KOPT-K1 (cell line): ENCODE measurements around the gene CTBP2.

Source experiments
- H3K27ac ChIP-seq: fragments of 200-600 bp; sonication (generic); 2 replicates; pipeline ENCODE4 v1.5.1; 2016; ENCODE audit warnings: antibody characterized with exemption, mild to moderate bottlenecking, low read depth, low read length; ENCODE audit not compliant: poor library complexity, severe bottlenecking
- H3K36me3 ChIP-seq: fragments of 200-600 bp; sonication (generic); 2 replicates; pipeline ENCODE4 v1.5.1; 2017; ENCODE audit warnings: antibody characterized with exemption, mild to moderate bottlenecking, low read length, moderate library complexity; ENCODE audit not compliant: insufficient read depth
- H3K9me3 ChIP-seq: fragments of 200-600 bp; sonication (generic); 2 replicates; pipeline ENCODE4 v1.5.1; 2017; ENCODE audit warnings: antibody characterized with exemption, low read length, mild to moderate bottlenecking; ENCODE audit not compliant: insufficient read depth, poor library complexity, severe bottlenecking

Gene CTBP2

DNA sequence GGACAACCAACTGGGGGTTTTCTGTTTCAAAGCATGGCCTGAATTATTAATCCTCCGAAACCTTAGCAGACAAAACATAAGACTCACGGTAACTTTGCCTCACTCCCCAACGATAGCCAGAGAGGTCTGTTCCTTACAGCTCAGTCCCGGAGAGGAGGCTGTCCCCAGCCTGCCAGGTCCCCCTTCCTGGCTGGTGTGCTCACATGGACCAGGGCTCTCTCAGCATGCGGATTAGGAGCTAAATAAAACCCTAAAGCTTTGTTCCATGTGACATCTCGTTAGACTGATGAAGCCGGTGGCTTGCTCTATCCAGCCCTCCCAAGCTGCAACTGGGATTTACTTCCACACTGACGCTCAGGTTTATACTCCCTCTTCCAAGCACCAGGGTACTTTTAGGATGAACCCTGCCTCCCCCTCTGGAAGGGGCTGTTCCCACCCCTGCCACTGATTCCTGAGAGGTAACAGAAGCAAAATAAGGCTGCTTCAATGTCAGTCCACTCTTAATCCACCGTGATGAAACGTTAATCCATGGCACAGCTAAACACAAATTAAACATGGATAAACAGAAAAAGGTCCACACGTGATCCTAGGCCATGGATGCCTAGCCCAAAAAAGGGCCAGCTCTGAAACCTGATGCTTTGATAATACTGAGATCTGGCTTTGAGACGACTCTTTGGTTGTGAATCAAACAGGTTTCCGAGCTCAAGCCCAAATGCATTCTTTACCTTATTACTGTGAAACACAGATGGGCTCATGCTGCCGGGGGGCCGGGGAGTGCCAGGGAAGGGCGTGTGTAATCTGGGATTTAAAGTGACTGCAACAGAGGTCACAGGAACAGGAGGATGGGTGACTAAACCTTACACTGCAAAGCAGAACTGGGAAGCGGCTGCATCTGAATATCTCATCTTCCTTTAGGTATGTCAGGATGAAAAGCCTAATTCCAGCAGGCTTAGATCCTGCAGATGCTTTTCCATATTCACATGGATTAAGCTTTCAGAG is 132.2 kb downstream of the CTBP2 start:
- Histone ChIP-seq H3K36me3 (no peaks in the 10 kb centered on the region), H3K27ac (no peak overlapping the region), H3K9me3 (no peaks in the 10 kb centered on the region)

DNA sequence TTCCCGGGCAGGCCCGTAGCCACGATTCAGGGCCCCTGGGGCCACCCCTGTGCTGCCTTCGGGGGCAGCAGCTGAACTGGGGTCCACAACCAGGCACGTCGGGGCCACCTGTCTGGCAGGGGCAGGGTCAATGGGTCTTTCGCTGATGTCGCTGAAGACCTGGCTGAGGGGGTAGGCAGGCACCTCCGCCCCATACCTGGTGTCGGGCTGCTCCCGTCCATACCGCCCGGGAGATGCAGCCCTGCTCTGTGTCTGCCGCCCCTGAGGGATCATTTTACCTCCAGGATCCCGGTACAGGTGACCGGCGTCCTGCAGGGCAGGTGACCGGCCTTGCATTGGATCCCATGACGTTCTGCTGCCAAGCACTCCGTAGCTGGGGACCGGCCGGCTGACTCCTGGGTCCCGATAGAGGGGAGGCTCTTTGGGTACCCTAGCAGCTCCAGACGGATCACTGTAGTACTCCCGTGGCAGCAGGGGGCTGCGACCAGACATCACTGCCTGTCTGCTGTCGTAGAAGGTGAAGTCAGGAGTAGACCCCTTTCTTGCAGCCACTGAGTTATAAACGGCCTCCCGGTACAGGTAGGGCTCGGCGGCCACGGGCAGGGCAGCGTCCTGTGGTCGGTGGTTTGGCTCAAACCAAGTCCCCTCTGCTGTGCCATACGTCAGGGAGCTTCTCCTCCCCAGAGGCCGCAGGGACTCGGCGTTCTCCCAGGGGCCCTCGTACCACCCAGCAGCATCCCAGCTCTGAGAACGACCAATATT is 133.2 kb downstream of the CTBP2 start:
- H3K27ac ChIP-seq = no peak overlapping the region
- no peaks in the 10 kb centered on the region for H3K36me3 ChIP-seq

DNA sequence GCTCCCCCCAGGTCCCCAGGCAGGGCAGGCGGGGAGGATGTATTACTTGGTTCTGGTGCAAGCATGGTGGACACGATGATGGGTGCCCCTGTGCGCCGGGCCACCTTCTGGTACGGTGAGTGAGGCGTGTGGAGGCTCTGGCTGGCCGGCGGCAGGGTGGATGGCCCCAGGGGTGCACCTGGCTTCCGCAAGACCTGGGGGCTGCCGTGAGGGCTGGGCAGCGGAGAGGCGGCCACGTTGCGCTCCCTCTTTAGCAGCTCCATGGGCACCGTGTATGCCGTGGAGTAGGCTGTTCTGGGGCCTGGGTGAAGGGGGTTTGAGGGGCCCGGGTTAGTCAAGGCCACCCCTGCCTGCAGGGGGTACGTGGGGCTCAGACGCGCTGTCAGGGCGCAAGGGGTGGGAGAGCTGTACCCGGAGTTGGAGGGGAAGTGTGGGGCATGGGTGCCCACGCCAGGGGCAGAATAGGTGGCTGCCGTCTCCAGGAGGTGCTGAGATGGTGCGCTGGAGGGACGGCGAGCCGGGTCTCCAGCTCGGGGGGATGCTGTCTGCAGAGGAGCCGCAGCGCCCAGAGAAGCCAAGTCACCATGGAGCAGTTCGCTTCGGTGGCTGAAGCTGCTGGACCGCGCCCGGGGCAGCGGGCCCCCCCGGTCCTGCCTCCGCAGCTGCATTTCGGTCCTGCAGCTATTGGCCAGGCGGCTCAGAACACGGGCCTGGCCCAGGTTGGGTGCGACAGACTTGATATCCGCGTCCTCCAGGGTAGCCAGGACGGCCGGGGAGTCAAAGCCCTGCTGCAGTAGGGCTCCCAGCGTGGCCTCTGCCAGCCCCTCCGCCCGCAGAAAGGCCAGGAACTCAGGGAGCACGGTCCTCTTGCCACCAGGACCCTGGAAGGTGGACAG is 134.1 kb downstream of the CTBP2 start:
- H3K36me3 ChIP-seq = no peaks in the 10 kb centered on the region
- H3K27ac ChIP-seq = no peak overlapping the region
- no peaks in the 10 kb centered on the region for H3K9me3 ChIP-seq

More for the DNA sequence above, 133.2 kb downstream of the CTBP2 start:
- no peaks in the 10 kb centered on the region for H3K9me3 ChIP-seq

DNA sequence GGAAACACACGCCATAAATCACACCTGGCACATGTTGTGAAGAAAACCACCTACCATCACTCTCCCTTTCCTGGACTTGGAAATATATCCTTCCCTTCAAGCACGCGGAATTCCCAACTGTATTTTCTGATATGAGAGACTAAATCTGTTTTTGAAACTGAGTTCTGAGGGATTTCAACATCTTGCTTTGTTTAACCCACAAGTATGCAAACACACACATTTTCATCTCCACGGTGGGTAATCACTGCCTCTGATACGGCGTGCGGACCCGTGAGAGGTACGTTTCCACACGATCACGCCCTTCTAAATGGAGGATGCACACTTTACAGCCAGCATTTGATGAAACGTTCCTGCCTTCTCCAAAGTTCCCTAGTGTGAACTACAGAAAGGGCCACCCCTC is 135.0 kb downstream of the CTBP2 start:
- no peaks in the 10 kb centered on the region for H3K36me3 ChIP-seq
- no peak overlapping the region for H3K27ac ChIP-seq

DNA sequence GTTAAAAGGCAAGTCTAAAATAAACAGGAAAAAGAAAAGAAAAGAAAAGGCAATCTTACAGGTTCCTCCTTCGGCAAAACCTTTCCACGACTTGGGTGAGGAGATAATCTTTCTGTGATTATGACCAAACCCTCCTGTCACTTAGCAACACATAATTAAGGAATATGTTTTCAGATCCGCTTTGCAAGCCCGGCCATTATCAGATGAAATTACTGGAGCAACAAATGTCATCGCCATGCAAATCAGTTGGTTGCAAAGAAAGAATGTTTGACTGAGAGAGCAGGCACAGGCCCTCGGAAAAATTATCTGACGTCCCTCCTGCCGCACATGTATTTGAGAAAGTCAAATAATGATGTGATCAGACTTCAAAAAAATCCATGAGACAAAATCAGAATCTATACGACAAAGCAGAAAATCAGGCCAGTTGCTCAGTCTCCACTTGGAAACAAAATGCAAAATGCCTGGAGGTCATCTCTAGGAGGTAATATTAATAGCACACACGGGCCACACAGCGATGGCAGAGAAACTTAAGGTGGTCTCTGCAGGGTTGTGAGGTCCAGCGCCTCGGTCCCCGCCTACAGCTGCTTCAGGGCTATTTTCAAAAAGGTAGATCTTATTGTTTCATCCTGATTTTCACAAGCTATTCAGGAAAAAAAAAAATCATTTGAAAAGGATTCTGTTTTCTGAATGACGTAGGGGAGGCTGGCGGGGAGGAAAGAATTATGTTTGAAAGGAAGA is 135.7 kb downstream of the CTBP2 start:
- Histone ChIP-seq H3K27ac (no peak overlapping the region), H3K36me3 (no peaks in the 10 kb centered on the region), H3K9me3 (peaks cover 2% of the 10 kb centered on the region)

More for the DNA sequence above, 135.0 kb downstream of the CTBP2 start:
- H3K9me3 ChIP-seq = no peaks in the 10 kb centered on the region

DNA sequence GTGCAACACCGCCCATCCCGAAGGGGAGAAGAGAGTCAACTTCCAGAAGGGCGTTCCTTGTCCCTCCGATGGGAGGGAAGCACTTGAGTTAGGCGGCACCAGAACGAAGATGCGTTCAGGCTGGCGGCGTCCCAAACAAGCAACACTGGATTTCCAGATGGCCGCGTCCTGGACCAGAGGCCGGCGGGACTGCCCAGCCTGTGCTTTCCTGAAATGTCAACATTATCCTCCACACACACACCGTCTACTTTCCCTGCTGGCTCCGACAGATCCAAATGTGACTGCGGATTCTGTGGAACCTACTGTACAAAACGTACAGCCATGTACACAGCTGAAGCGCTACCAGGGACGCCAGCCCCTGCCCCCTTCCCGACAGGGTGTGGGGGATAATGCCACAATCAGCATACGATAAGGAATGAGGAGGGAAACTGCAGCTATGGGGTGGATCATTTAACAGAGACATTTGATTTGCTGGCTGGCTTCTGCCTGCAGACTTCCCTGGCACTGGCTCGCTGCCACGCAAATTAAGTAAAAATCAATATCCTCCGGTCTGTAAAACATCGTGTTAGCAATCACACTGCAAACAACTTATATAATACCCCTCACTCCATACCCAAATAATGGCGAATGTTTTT is 136.4 kb downstream of the CTBP2 start:
- H3K27ac ChIP-seq = no peak overlapping the region
- no peaks in the 10 kb centered on the region for H3K36me3 ChIP-seq
- peaks cover 8% of the 10 kb centered on the region for H3K9me3 ChIP-seq

DNA sequence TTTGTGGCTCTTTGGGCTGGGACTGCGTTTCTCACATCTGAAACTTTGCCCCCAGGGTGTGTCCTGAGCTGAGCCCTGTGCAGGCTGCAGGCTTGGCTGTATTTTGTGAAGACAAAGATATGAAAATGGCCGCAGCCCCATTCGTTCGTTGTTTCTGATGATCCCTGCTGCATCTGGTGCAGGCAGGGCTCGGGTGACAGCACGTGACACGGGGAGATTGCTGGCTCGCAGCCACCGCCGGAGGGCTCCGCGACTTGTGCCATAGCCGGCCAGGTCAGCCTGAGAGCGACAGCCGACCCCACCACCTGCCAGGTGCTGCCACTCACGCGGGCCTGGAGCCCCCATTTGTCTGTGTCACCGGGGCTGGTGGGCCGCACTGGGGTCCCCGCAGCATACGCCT is 137.1 kb downstream of the CTBP2 start:
- no peaks in the 10 kb centered on the region for H3K36me3 ChIP-seq
- H3K27ac ChIP-seq = no peak overlapping the region
- peaks cover 10% of the 10 kb centered on the region for H3K9me3 ChIP-seq

DNA sequence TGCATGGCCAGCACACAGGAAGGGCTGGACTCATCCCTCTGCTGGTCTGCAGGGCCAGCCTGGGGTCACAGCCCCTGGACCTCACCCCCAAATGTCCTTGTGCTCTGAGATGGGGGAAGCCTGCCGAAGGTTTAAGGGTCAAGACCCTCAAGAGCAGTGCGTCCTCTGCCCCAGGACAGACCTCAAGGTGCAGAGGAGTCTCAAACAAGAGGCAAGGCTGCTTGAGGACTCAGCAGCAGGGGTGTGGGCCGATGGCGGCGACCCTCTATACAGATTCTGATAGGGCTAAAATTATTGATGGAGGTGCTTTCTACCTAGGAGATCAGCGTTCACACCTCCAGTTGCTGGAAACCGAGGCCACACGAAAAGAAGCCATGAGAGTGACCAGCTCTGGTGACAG is 137.7 kb downstream of the CTBP2 start:
- Histone ChIP-seq H3K27ac (no peak overlapping the region), H3K9me3 (peaks cover 10% of the 10 kb centered on the region), H3K36me3 (no peaks in the 10 kb centered on the region)

DNA sequence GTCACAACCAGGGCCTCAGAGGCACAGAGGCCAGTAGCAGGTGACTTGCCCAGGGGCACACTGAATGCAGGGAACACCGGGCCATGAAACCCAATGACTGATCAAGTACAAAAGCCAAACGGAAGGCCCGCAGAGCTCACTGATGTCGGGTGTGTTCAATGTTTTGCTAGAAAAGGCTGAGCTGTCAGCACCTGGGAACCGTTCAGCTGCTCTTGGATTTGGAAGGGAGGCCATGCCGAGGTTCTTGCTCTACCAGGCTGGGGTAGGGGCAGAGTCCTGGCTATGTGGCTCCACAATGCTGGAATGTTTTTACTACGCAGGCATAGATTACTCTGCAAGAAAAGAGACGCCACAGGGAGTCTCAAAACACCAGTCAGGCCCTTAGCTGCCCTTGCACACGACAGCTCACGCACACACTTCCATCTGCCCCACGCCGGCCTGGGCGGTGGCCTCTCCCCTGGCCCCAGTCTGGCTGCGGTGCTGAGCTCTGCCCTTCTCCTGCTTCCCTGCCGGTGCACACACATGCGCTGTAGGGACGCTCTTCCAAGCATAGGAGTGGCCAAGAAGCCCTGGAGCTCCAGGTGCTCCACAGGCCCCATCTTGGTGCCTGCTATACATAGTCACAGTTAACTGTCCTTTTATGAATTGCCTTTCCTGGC is 138.5 kb downstream of the CTBP2 start:
- H3K36me3 ChIP-seq = no peaks in the 10 kb centered on the region
- no peak overlapping the region for H3K27ac ChIP-seq
- H3K9me3 ChIP-seq = peaks cover 10% of the 10 kb centered on the region

DNA sequence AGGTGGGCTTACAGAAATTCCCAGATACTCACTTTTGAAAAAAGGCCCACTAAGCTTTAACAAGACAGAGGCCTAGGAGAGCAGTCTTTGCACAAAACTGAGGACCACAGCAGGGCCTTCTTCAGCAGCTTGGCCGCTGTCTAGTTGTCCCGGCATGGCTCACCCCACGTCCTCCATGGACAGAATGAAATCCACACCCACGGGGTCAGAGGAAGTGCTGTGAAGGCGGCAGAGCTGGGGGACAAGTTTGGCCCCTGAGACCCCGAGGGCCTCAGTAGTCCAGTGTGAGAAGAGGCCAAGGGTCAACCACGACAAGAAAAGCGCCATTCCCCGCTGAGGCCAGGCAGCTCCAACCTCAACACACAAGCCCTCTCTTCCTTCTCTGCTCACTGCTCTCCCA is 139.5 kb downstream of the CTBP2 start:
- Histone ChIP-seq H3K9me3 (peaks cover 10% of the 10 kb centered on the region), H3K36me3 (no peaks in the 10 kb centered on the region), H3K27ac (no peak overlapping the region)

DNA sequence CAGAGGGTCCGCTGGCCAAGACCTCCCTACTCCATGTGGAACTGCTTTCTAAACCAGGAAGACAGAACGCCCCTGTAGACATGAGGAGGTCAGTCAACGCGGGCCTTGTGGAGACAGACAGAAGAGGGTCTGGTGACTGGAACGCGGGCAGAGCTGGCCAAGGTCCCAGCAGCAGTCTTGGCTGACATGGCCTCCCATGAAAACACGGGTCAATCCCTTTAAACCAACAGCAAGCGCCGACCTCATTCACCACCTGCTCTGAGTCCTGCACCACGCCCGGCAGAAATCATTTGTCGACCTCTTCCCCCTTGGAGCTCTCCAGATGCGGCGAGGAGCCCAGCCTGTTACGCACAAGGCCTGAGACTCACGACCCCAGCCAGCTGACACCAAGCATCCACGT is 140.0 kb downstream of the CTBP2 start:
- Histone ChIP-seq H3K27ac (no peak overlapping the region), H3K9me3 (peaks cover 10% of the 10 kb centered on the region), H3K36me3 (no peaks in the 10 kb centered on the region)

DNA sequence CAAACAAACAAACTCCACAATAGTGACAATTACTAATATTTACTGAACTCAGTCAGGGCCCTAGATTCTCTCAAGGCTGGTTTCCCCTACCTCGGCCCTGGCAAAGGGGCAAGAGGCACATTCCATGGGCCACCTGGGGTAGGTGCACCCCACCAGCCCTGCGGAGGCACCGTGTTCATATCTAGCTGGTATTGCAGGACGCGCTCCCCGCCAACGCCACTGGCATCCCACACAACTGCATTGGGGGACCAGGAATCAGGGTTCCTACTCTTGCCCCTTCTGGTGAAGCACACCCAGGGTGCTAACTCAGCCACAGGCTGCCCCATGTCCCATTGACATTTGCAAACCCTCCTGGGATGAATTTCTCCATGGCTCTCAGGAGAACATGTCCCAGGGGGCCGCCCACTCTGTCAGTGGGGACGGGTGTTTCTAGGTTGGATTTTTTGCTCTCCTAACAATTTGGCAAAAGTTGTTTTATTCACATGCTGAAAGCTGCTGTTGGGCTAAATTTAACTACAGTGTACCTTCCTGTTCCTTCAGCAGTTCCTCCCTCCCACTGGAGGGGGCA is 141.7 kb downstream of the CTBP2 start:
- Histone ChIP-seq H3K36me3 (no peaks in the 10 kb centered on the region), H3K9me3 (peaks cover 10% of the 10 kb centered on the region), H3K27ac (no peak overlapping the region)
